Right forelimb (tissue), 1 donor: ENCODE data around the gene TMEM198.
A peak's percentile ranks its signal among the peaks of the same experiment; 100 is the strongest.

Source experiments
- DNase-seq: peaks from one replicate; pipeline ENCODE4 v3.0.0-alpha.2; 2018

TMEM198 gene

GRCh38 chr2:219526320-219527075 is 17.3 kb upstream of the TMEM198 start:
- DNase-seq, result no peak

DNA sequence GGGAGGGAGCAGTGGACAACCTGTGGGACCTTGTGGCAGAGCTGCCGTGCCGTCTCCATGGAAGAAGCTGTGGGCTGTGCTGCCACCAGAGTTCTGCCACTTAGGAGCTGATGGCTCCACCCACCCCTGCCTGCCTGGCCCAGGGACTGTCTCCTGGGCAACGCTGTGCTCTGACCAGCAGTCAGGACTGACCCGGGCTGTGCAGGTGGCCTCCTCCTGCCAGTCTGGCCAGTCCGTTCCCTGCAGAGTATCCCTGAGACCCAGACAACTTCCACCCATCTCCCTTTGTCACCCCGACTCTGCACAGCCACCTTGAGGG is 16.8 kb upstream of the TMEM198 start:
- no peak for DNase-seq

GRCh38 chr2:219527472-219527871 is 16.4 kb upstream of the TMEM198 start:
- no peak for DNase-seq

GRCh38 chr2:219530048-219530963 is 13.5 kb upstream of the TMEM198 start:
- DNase-seq, result peak; percentile 91

DNA sequence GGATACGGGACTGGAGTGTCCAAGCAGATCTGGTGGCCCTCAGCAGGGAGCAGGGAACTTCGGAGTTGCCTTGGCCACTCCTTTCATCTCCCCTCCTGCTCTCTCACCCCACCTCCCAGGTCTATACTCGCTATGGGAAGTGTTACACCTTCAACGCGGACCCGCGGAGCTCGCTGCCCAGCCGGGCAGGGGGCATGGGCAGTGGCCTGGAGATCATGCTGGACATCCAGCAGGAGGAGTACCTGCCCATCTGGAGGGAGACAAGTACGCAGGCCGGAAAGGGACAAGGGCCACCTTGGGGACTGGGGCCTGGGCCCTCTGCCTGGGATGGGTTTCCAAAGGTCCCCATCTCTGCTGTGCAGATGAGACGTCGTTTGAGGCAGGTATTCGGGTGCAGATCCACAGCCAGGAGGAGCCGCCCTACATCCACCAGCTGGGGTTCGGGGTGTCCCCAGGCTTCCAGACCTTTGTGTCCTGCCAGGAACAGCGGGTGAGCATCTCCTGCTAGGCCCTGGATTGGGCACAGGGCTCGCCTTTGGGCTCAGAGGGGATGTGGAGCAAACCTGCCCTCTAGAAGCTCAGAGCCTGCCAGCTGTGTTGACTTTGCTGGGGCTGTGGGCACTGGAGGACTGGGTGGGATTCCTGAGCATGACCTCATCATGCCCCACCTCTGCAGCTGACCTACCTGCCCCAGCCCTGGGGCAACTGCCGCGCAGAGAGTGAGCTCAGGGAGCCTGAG is 12.0 kb upstream of the TMEM198 start:
- no peak for DNase-seq

DNA sequence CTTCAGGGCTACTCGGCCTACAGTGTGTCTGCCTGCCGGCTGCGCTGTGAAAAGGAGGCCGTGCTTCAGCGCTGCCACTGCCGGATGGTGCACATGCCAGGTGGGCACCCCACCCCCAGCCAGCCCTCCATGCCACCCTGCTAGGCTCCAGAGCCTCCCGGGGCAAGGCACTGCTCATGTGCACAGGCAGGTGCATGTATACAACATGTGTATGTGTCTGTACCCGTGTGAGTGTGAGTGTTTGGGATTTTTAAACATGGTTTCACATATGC is 11.5 kb upstream of the TMEM198 start:
- no peak for DNase-seq

- no peak for DNase-seq
These were observed 9.7 kb upstream of the TMEM198 start for GRCh38 chr2:219533930-219534661.

DNA sequence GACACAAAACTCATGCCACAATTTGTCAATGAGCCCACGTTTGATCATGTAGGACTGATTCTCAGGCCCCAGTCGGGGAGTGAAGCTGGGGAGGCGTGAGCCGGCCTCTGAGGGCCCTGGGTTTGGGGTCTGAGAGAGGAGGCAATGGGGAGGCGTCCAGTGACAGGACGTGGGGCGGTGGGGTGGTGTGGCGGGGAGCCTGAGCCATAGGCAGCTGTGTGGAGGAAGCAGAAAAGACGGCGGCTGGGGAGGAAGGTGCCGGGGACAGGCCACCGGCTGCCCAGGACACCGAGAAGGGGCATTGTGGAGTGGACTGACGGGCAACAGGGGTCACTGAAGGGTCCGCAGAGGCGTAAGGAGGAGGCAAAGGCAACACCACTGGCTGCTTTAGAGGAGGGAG is 7.4 kb upstream of the TMEM198 start:
- no peak for DNase-seq

- no peak for DNase-seq
These were observed 6.9 kb upstream of the TMEM198 start for GRCh38 chr2:219536967-219537366.

DNA sequence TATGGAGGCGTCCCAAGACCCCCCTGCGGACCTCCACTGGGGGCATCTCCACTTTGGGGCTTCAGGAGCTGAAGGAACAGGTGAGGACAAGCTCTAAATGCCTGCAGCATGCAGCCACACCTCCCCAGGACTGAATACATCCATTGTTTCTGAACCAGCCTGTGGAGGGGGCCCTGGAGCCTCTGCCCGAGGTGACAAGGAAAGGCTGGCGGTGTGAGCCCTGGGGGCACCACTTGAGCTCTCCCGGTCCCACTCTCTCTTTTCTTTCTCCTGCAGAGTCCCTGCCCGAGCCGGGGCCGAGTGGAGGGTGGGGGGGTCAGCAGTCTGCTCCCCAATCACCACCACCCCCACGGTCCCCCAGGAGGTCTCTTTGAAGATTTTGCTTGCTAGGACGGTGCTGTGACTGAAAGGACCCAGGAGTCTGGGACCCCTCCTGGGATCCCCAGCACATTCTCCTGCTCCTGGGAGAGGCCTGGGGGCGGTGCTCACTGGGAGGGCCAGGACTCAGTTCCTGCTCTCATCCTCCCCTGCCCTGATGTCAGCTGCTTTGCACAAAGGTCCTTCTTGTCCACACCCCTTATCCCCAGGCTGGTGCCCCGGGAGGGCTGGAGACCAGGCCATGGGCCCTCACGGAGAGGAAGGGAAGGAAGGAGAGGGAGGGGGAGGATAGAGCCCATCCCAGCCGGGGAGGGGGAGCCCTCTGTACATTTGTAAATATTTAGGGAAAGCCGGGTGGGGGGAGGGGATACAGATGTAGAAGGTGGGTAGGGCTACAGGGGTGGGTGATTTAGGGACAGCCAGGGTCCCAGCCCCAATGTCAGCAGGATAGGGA is 6.0 kb upstream of the TMEM198 start:
- no peak for DNase-seq

DNA sequence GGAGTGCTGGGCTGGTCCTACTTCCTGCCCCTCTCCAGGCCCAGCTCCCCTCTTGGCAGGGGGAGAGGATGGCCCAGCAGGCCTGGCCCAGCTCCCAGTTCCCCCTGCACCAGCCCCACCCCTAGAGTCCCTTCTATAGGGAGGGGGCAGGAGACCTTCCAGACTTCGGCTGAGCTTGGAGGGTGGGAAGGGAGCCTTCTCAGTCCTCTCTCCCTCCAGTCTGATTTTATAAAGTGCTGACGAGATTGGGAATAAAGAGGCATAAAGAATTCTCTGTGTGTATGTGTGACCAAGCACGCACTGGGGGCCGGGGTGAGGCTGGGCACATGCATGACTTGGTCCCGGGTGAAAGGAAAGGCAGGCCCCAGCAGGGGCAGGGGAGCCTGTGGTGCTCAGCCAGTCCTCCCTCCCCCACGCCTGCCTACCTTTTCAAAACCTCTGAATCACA is 5.3 kb upstream of the TMEM198 start:
- peak; percentile 72 for DNase-seq

GRCh38 chr2:219538956-219539788 is 4.7 kb upstream of the TMEM198 start:
- DNase-seq, result no peak

- no peak for DNase-seq
These were observed 3.7 kb upstream of the TMEM198 start for GRCh38 chr2:219539926-219540678.

DNA sequence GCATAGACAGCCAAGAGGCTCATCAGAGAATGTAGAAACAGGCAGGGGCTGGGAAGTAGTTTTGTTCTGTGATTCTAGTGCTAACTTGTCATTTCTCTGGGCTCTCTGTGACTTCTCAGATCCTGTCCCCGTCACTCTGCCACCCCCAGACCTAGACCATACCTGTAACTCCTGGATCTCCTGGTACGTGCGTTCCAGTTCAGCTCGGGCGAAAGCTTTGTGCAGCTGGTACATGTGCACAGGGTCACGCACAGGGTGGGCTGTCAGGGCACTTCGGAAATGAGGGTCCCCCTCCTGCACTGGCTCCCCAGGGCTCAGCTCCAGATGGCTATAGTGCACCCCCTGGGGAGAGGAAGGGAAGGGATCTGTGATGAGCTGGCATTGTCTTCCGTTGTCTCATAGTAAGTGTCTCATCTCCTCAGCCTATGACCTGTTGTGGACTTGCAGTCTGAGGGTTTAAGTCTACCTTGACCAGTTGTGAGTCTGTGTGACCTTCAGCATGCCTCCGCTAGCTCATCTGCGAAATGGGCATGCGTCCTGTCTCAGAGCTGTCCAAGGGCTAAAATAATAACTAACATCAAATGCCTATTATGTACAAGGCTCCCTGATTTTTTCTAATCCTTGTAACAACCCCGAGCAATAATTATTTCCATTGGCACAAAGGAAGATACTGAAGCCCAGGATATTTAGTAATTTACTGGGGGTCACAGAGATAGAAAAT is 2.9 kb upstream of the TMEM198 start:
- no peak for DNase-seq

DNA sequence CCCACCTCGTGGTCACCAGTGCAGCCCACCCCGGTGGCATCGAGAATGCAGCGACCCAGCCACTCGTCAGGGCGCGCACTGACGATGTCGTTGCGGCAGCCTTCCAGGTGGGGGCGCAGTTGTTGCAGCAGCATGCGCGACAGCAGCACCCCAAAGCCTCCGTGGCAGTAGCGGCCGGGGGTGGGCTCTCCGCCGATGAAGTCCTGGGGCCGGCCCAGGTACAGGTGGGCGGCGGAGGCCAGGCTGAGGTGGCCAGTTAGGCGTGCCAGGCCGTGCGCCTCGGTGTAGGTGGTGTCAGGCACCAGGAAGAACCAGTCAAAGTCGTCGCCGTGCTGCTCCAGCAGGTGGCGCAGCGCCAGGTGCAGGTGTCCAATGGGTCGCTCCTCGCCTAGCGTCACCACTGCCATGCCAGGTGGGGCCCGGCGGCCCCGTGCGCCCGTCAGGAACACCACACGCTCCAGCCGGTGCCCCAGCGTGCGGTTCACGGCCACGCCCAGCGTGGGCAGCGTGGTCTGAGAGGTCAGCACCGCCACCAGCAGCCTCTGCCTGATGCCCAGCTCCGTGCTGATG is 2.1 kb upstream of the TMEM198 start:
- DNase-seq, result peak; percentile 86

- no peak for DNase-seq
These were observed 765 bp upstream of the TMEM198 start for GRCh38 chr2:219542931-219543595.

DNA sequence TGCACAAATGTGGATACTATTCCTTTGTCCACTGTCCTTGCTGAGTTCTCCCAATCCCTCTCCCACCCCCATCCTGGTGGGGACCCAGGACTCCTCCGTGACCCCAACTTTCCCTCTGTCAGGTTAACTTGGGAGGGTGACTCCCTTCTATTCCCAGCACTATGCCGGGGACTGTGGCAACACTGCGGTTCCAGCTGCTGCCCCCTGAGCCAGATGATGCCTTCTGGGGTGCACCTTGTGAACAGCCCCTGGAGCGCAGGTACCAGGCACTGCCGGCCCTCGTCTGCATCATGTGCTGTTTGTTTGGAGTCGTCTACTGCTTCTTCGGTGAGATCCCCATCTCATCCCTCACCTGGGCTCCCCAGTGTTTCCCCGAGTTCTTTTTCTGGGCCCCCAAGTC is 739 bp downstream of the TMEM198 start:
- no peak for DNase-seq

DNA sequence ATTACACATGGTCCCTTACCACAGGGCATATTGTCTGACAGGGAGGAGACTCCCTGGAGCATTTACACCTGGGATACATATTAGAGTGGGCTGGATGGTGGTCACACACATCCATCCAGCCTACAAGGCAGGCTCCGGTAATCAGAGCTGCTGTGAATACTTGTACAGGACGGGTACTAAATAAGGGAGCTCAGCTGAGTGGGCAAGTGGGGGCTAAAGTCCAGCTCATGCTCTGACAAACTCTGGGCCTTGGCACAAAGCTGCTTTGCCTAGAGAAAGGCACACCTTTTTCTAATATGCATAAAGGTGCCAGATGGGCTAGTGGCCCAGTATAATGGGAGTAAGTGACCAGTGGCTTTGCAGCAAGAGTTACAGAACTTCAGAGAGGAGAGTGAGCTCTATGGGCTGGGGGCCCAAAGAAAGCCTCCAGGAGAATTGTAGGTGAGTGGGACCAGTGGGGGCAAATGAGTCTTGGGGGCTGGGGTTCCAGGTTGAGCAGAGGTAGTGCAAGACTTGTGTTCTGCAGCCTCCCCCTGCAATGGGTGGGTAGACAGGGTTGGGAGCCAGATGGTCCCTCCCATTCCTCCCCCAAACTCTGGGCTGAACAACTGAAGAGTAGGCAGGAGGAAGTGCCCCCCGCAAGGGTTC is 1.6 kb downstream of the TMEM198 start:
- no peak for DNase-seq
